Activated naive CD8-positive, alpha-beta T cell treated with anti-CD3 and anti-CD28 coated beads, Interleukin-2, amount 10 ng/mL, durations not matched to agents 7 days and 5 days (primary cell): ENCODE data around the gene TSC2. TPM values are rescaled to one million over a fixed set of nuclear protein-coding genes. Genes with fewer than 3 reads are reported as not detected.

ENCODE experiments used
- ATAC-seq: fragments of 150-1000 bp; cut with Tn5 transposase; one replicate; pipeline ENCODE4 v1.10.0; 2021; ENCODE audit warnings: low read depth, moderate library complexity
- POLR2A ChIA-PET: fragments of 350-600 bp; sonication (Branson Sonifier 250); formaldehyde crosslinking; loops from one replicate; lab custom pipeline; 2021; ENCODE audit warnings: antibody characterized with exemption; lab: Charles Lee
- DNase-seq: peaks from one replicate; pipeline ENCODE4 v3.0.0; 2021
- H3K27ac Mint-ChIP-seq: one replicate; pipeline ENCODE4 v1.8.0; 2022; ENCODE audit warnings: mild to moderate bottlenecking, mixed read lengths
- H3K27me3 Mint-ChIP-seq: one replicate; pipeline ENCODE4 v1.8.0; 2022; ENCODE audit warnings: mild to moderate bottlenecking, moderate library complexity, mixed read lengths
- H3K36me3 Mint-ChIP-seq: one replicate; pipeline ENCODE4 v1.8.0; 2021; ENCODE audit warnings: mild to moderate bottlenecking, mixed read lengths
- H3K4me1 Mint-ChIP-seq: one replicate; pipeline ENCODE4 v1.8.0; 2021; ENCODE audit warnings: mixed read lengths
- H3K4me3 Mint-ChIP-seq: one replicate; pipeline ENCODE4 v1.8.0; 2022; ENCODE audit warnings: mild to moderate bottlenecking, moderate library complexity, mixed read lengths
- H3K9me3 Mint-ChIP-seq: one replicate; pipeline ENCODE4 v1.8.0; 2021; ENCODE audit warnings: mixed read lengths
- total RNA-seq, 2 experiments: library from RNA; stranded (reverse); gene quantifications; one replicate each; pipeline ENCODE4 v1.2.3, GENCODE V29; 2021

Gene TSC2
- total RNA-seq, 2 experiments from 2014 or later: 113 to 125 TPM

- POLR2A ChIA-PET: no interaction called here
- H3K9me3 Mint-ChIP-seq: no peaks in the 10 kb centered on the region
- no peak overlapping the region for H3K27ac Mint-ChIP-seq
- no peaks in the 10 kb centered on the region for H3K27me3 Mint-ChIP-seq
- no peaks in the 10 kb centered on the region for H3K4me1 Mint-ChIP-seq
- H3K4me3 Mint-ChIP-seq: no peak overlapping the region
- DNase-seq (no peak), ATAC-seq (no peak)
- peaks cover 3% of the 10 kb centered on the region for H3K36me3 Mint-ChIP-seq
These were observed 29.9 kb downstream of the TSC2 start for GRCh38 chr16:2077696-2078095.

GRCh38 chr16:2078096-2078495, 30.3 kb downstream of the TSC2 start:
- DNase-seq: no peak
- no peaks in the 10 kb centered on the region for H3K9me3 Mint-ChIP-seq
- no peak overlapping the region for H3K4me3 Mint-ChIP-seq
- POLR2A ChIA-PET: no interaction called here
- peaks cover 3% of the 10 kb centered on the region for H3K36me3 Mint-ChIP-seq
- no peaks in the 10 kb centered on the region for H3K4me1 Mint-ChIP-seq
- no peaks in the 10 kb centered on the region for H3K27me3 Mint-ChIP-seq
- no peak overlapping the region for H3K27ac Mint-ChIP-seq
- ATAC-seq: no peak

DNA sequence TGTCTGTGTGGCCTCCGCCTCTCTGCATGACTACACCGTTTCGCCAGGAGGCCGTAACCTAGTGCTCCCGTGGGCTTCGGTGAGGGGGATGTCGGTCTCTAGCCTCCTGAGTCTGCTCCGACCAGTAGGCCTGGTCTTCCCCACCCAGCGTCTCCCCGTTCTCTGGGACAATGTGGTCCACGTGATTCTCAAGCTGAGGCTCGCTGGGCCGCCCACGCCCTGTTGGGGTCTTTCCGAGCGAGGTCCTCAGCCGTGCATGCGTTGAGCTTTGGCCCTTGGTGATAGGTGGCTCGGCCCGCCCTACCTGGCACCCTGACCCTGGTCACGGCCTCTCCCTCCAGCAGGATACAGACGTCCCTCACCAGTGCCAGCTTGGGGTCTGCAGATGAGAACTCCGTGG, 30.9 kb downstream of the TSC2 start:
- H3K27ac Mint-ChIP-seq: no peak overlapping the region
- no peak for ATAC-seq
- DNase-seq: no peak
- no peak overlapping the region for H3K4me3 Mint-ChIP-seq
- POLR2A ChIA-PET: no interaction called here
- H3K4me1 Mint-ChIP-seq: no peaks in the 10 kb centered on the region
- H3K36me3 Mint-ChIP-seq: peaks cover 3% of the 10 kb centered on the region
- H3K9me3 Mint-ChIP-seq: no peaks in the 10 kb centered on the region
- no peaks in the 10 kb centered on the region for H3K27me3 Mint-ChIP-seq

DNA sequence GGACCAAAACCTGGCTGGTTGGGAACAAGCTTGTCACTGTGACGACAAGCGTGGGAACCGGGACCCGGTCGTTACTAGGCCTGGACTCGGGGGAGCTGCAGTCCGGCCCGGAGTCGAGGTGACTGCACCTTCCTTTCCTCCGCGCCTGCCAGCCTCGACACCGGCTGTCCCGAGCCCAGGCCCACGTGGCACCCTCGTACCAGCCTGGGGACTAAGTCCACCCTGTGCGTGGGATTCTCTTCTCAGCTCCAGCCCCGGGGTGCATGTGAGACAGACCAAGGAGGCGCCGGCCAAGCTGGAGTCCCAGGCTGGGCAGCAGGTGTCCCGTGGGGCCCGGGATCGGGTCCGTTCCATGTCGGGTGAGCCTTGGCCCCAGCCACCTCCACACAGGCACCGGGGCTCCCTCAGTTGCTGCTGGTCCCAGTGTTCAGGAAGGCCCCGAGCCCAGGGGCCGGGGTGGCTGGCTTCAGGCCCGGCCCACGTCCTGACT, 31.6 kb downstream of the TSC2 start:
- Mint-ChIP-seq H3K4me3 (no peak overlapping the region), H3K27ac (no peak overlapping the region), H3K9me3 (no peaks in the 10 kb centered on the region), H3K27me3 (no peaks in the 10 kb centered on the region), H3K4me1 (no peaks in the 10 kb centered on the region), H3K36me3 (peaks cover 3% of the 10 kb centered on the region)
- ATAC-seq (no peak), DNase-seq (no peak)
- POLR2A ChIA-PET: interaction anchor here (1.2 kb wide), 1 partner anchor 31 kb away, joined by 3 read pairs; no protein-coding TSS in a partner anchor

DNA sequence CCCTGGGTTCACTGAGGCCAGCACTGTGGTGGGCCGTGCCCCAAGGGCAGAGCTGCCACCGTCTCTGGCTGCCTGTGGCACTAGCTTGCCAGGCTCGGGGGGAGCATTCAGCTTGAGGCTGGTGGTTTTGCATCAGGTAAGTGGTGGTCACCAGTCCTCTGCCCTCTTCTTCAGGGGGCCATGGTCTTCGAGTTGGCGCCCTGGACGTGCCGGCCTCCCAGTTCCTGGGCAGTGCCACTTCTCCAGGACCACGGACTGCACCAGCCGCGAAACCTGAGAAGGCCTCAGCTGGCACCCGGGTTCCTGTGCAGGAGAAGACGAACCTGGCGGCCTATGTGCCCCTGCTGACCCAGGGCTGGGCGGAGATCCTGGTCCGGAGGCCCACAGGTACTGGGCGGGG, 32.2 kb downstream of the TSC2 start:
- DNase-seq: no peak
- POLR2A ChIA-PET: interaction anchor here (1.2 kb wide), 1 partner anchor 32 kb away, joined by 3 read pairs; no protein-coding TSS in a partner anchor
- peaks cover 2% of the 10 kb centered on the region for H3K36me3 Mint-ChIP-seq
- no peak overlapping the region for H3K27ac Mint-ChIP-seq
- H3K4me1 Mint-ChIP-seq: no peaks in the 10 kb centered on the region
- H3K4me3 Mint-ChIP-seq: no peak overlapping the region
- no peaks in the 10 kb centered on the region for H3K27me3 Mint-ChIP-seq
- no peak for ATAC-seq
- H3K9me3 Mint-ChIP-seq: no peaks in the 10 kb centered on the region

- ATAC-seq (no peak), DNase-seq (no peak)
- Mint-ChIP-seq H3K4me3 (no peak overlapping the region), H3K27ac (no peak overlapping the region), H3K4me1 (no peaks in the 10 kb centered on the region), H3K27me3 (no peaks in the 10 kb centered on the region), H3K36me3 (peaks cover 1% of the 10 kb centered on the region), H3K9me3 (no peaks in the 10 kb centered on the region)
- POLR2A ChIA-PET: no interaction called here
These were observed 33.7 kb downstream of the TSC2 start for GRCh38 chr16:2081201-2082084.

DNA sequence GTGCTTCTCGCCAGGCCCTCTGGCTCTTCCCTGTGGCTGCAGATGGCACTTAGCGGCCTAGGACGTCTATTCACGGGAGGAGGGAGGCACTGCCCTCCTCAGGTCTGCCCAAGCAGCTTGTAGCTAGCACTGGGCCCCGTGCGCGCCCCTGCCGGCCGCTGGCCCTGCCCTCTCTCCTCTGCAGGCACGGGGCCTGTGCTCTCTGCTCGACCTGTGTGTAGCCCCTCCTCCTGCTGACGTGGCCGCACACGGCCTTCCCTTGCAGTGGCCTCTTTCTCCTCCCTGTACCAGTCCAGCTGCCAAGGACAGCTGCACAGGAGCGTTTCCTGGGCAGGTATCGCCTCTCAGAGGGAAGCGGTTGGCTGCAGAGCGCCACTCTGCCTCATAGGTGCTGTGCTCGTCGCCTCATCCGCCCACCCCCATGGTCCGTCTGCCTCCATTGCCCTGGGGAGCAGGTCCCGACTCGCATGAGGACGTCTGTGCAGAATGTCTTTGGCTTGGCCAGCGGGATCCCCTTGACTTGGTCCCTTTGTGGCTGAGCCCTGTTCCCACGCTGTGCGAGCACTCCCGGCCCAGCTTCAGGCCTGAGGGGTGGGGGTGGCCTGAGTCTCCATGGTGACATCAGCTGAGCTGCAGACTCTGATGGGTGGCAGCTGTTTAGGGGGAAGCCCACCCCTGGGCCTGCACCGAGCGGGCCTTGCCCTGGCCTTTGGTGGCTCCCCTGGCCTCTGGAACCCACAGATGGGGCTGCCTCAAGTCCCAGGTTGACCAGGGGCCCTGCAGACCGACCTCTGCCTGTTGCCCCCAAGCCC, 34.6 kb downstream of the TSC2 start:
- Mint-ChIP-seq H3K27ac (no peak overlapping the region), H3K9me3 (no peaks in the 10 kb centered on the region), H3K4me3 (no peak overlapping the region), H3K36me3 (peaks cover 1% of the 10 kb centered on the region), H3K27me3 (no peaks in the 10 kb centered on the region), H3K4me1 (no peaks in the 10 kb centered on the region)
- POLR2A ChIA-PET: no interaction called here
- DNase-seq (no peak), ATAC-seq (no peak)

DNA sequence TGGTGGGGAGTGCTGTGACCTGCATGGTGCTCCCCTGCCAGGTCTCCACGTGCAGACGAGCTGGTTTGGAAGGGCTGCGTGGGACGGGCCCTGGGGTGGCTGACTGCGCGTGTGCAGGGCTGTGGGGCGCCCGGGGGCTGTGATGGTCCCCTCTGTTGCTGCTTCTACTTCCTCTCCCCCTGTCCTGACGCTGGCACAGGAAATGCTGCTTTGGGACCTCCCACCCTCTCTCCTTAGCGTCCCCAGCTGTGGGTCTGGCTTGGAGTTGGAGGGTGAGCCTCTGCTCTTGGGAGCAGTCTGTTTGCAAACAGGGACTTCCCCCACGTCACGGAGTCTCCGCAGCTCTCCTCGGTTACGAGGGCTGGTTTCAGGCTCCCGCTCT, 35.2 kb downstream of the TSC2 start:
- Mint-ChIP-seq H3K27ac (no peak overlapping the region), H3K9me3 (no peaks in the 10 kb centered on the region), H3K27me3 (no peaks in the 10 kb centered on the region), H3K4me1 (no peaks in the 10 kb centered on the region), H3K36me3 (peaks cover 1% of the 10 kb centered on the region), H3K4me3 (no peak overlapping the region)
- DNase-seq (no peak), ATAC-seq (no peak)
- POLR2A ChIA-PET: no interaction called here

GRCh38 chr16:2083409-2083808, 35.6 kb downstream of the TSC2 start:
- H3K9me3 Mint-ChIP-seq: no peaks in the 10 kb centered on the region
- no peak overlapping the region for H3K27ac Mint-ChIP-seq
- H3K4me3 Mint-ChIP-seq: no peak overlapping the region
- no peaks in the 10 kb centered on the region for H3K4me1 Mint-ChIP-seq
- H3K36me3 Mint-ChIP-seq: peaks cover 1% of the 10 kb centered on the region
- POLR2A ChIA-PET: no interaction called here
- no peak for ATAC-seq
- DNase-seq: no peak
- H3K27me3 Mint-ChIP-seq: no peaks in the 10 kb centered on the region

GRCh38 chr16:2083876-2084780, 36.3 kb downstream of the TSC2 start:
- H3K4me1 Mint-ChIP-seq: no peaks in the 10 kb centered on the region
- no peaks in the 10 kb centered on the region for H3K27me3 Mint-ChIP-seq
- ATAC-seq: no peak
- H3K36me3 Mint-ChIP-seq: peaks cover 1% of the 10 kb centered on the region
- H3K4me3 Mint-ChIP-seq: no peak overlapping the region
- POLR2A ChIA-PET: no interaction called here
- no peak for DNase-seq
- H3K9me3 Mint-ChIP-seq: no peaks in the 10 kb centered on the region
- H3K27ac Mint-ChIP-seq: no peak overlapping the region

DNA sequence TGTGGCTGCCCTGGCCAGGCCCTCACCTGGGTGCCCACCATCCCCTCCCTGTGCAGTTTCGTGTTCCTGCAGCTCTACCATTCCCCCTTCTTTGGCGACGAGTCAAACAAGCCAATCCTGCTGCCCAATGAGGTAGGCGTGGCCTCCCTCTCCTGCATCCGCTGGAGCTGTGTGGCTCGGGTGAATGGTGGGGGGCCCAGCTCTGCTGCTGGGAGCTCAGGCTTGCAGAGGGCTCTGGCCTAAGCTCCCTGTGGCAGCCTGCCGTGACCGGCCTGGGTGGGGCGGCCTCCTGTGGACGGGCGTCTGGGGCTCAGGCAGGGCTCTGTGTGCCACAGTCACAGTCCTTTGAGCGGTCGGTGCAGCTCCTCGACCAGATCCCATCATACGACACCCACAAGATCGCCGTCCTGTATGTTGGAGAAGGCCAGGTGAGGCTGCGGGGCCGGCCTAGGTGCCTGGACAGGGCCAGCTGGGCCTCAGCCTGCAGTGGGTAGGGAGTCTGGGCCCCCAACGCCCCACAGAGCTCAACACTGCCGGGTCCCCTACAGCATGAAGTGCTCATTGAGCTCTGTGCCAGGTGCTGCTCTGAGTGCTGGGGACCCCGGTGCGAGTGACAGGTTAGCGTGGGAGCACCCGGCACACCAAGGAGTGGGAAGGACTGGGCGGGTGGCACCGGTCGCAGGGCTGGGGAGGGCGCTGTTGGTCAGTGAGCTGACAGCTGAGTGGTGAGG, 37.3 kb downstream of the TSC2 start:
- Mint-ChIP-seq H3K27me3 (no peaks in the 10 kb centered on the region), H3K4me3 (no peak overlapping the region), H3K36me3 (peaks cover 1% of the 10 kb centered on the region), H3K27ac (no peak overlapping the region), H3K9me3 (no peaks in the 10 kb centered on the region), H3K4me1 (no peaks in the 10 kb centered on the region)
- no peak for ATAC-seq
- POLR2A ChIA-PET: no interaction called here
- DNase-seq: no peak

DNA sequence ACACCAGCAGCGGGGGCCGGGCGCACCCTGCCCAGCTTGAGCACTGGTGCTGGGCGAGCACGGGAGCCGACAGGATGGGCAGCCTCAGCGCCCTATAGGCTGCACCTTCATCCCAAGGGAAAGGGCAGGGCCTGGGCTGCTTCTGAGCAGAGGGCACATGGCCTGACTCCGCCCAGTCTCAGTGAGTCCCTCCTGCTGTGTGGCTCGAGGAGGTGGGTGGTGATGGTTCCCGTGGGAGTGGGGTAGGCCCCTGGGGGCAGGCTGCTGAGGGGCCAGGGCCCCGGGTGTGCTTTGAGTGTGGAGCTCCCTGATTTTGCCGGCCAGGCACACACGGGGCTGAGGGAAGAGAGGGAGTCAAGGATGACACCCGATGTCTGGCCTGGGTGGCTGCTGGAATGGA, 37.9 kb downstream of the TSC2 start:
- DNase-seq: no peak
- Mint-ChIP-seq H3K36me3 (peaks cover 1% of the 10 kb centered on the region), H3K4me3 (no peak overlapping the region), H3K27ac (no peak overlapping the region), H3K27me3 (no peaks in the 10 kb centered on the region), H3K4me1 (no peaks in the 10 kb centered on the region), H3K9me3 (no peaks in the 10 kb centered on the region)
- ATAC-seq: no peak
- POLR2A ChIA-PET: no interaction called here
